Stimulated activated naive CD8-positive, alpha-beta T cell treated with anti-CD3 and anti-CD28 coated beads, Interleukin-15, Interleukin-2, amounts not matched to agents 100 U/mL and 50 U/mL, for 24 hours (primary cell): ENCODE data around the gene PCMTD2.
"Not testable (repeated sequence)": the region's sequence is repeated elsewhere in the genome, so short reads cannot be mapped to it uniquely, and the experiment has no call there.

Experiments used
- ATAC-seq: fragments of 150-1000 bp; cut with Tn5 transposase; one replicate; pipeline ENCODE4 v1.10.0; 2021
- DNase-seq: peaks from one replicate; pipeline ENCODE4 v3.0.0; 2021

Gene PCMTD2

DNA sequence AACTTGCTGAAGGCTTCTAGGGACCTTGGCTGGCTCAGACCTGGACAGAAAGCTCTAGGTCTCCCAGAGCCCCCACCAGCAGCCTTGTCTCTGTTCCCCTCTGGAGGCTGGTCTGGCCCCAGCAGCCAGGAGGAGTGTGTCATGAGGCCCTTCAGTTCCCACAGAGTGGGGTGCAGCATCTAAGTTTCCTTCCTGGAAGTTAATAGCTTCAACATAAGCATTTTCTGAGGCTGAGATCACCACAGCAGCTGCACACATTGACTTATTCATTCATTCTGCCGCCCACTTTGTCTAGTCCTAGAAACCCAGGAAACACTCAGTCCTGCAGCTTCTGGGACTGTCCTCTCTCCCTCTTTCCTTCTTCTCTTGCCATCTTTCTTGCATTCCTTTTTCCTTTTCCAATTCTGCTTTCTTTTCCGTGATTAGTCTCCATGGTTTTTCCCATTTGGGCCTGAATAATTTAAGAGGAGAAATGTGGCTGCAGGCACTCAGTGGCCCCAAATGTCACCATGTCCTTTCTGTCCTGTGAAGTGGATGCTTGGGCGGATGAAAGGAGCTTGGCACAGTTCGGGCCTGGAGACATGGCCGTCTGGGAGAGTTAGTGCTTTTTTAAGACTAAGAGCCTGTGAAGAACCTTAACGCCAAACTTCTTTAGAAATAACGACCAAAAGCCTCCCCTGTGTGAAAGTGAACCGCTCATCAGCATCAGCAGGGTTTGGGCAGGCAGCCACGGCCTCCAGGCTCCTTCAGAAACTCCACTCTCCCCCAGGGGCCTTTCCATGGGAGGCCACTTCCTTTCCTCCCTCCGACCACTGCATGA lies 31.0 kb upstream of the PCMTD2 start:
- no peak for ATAC-seq
- DNase-seq = no peak

DNA sequence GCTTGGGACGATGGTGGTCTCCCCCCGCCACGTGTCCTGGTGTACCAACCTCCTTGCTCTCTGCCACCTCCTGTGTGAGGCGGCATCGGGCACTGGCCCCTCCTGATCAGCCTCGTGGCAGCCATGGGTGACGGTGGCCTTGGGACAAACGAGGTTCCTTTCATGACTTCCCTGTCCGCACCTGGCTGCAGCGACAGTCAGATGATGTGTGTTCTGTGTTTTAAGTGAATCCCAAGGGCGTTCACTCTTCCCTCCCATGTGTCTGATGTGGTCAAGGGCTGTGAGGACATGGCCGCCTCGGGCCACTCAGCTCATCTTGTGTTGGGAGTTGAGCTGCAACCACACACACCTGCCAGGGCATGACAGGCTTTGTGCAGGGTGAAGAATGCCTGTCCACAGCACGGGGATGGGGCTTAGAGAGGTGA lies 30.4 kb upstream of the PCMTD2 start:
- no peak for ATAC-seq

DNA sequence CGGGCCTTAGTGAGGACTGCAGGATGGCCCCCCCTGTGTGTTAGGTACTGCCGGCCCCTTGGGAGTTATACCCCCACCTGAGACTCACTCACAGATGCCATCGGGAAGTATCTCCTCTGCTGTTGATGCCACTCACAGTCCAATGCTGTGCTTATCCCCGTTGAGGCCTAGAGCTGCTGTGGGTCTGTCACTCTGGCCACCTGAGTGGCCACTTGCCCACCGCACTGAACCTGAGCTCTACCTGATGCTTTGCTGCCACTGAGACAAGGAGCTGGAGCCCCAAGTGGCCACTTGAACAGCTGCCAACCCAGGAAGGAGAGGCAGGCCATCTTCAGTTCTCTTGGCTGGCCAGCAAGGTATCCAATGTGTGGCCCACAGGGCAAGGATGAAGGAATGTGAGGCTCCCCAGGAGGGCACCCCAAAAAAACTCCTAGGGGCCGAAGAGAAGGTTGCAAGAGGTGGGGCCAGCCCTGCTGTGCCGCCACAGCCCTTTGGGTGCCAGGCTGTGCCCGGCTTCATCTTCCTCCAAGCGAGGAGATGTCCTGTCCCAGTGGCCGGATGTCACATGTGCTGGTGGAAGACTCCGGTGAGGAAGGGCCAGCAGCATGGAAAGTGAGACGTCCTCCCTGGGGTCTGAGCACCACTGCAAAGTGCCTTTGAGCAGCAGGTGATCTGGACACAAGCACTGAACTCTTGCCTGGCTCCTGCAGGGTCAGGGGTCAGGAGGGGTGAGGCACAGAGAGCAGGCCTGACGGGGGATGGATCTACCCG lies 29.5 kb upstream of the PCMTD2 start:
- no peak for ATAC-seq

More for the DNA sequence above, 30.4 kb upstream of the PCMTD2 start:
- DNase-seq = no peak

DNA sequence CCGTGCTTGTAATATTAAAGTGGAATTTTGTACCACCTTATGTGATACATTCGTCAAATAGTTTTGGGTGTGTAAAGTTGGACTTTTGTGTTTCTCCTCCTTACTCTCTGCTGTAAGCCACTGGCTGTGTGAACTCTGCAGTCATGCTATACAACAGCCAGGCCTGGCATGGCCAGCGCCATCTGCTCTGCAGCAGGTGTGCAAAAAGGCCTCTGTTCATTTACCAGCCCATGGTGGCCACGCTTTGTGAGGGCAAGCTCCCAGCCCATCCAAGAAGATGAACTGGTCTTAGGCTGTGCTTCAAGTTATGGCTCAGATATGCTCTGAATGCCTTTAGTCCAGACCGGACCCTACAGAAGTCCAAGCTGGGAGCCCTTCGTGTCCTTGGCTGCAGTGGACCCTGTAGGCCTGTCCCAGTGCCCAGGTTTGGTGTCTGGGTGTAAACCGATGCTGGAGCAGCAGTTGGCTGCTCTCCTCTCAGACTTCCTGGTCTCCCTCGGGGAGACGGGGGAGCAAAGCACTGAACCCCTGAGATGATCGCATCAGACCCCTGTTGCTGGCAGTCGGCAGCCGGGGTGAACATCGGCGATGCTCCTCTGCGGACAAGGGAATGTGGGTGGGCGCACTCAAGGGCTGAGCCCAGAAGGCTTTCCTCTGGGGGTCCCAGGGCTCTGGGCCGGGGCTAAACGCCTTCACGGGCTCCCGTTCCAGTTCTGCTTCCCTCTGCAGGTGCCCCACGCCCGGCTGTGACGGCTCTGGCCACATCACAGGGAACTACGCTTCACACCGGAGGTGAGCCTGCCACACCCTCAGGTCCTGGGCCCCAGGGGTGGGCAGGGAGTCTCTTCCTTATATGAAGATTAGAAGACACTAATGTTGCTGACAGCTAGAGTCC lies 28.6 kb upstream of the PCMTD2 start:
- DNase-seq (no peak), ATAC-seq (no peak)

More for the DNA sequence above, 29.5 kb upstream of the PCMTD2 start:
- DNase-seq = no peak

DNA sequence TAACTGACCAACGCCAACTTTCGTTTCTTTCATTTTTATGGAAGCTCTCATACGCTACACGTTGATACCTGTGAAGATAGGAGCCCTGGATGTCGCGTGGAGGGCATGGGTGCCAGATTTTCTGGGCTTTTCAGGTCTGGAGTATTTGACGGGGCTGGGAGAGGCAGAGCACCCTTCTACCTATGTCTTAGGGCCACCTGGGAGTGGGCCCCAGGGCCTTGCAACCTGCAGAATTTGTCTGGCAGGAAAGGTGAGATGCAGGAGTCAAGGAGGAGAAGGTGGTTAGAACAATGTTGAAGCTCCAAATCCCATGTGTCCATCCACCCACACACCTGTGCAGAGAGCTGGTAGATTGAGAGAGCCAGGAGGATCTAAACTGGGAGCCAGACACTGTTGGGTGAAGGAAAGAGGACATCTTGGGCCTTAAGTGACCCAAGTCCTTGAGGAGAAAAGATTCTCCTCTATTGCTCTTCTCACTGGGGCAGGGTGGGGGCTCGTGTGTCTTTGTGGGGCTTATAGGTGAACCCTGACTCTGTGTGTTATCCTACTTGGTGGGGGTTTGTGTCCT lies 27.4 kb upstream of the PCMTD2 start:
- DNase-seq = no peak
- ATAC-seq = no peak

DNA sequence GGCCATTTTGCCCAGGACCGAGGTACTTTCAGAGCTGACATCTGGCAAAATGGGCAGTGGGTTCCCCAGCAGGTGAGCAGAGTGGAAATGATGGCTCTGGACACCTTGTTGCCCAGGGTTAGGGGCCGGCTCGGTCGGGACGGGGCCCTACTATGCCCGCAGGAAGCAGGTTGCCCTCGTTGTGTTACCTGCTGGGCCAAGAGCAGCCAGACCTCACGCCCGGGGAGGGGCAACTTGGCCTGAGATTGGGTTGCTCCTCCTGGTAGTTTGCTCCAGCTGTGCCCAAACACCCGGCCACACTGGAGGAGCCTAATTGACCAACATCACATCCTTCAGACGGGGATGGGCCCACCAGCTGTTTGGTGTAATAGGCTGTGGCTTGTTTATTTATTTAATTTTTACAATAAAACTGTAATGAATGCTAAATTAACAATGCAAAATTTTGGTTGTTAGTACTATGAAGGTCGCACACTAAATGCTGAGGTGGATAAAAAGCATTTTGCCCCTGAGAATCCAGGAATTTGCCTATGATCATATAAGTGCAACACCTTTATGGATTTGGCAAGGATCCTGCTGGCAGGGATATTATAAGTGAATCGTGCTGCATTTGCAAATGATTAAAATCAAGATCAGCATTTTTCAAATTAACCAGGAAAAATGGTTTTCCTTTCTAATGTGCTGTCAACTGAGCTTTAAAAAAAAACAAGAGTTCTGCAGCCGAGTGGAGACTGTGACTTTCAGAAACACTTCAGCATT lies 26.6 kb upstream of the PCMTD2 start:
- no peak for ATAC-seq

DNA sequence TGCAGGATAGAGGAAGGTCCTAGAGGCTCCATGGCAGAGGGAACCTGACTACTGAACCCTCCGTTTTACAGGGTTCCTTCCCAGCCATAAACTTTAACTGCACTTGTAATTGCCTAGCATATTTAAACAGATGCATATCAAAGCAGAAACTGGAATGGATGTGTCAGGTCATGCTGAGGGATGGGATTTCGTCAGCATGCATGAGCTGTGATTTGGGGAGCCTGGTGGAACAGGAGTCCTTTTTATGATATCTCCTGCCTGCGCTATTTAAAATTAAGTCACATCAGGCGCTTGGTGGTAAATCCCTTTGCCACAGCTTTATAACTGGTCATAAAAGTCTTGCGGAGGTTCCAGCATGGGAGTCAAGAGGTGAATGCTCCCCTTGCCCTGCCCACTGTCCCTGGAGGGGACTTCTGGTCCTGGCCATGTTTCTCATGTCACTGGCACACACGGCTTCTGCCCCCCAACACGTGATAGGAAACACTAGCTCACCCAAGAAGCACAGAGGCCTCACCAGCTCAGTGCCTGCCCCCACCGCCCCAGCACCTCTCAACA lies 26.0 kb upstream of the PCMTD2 start:
- DNase-seq (no peak), ATAC-seq (no peak)

More for the DNA sequence above, 26.6 kb upstream of the PCMTD2 start:
- no peak for DNase-seq

DNA sequence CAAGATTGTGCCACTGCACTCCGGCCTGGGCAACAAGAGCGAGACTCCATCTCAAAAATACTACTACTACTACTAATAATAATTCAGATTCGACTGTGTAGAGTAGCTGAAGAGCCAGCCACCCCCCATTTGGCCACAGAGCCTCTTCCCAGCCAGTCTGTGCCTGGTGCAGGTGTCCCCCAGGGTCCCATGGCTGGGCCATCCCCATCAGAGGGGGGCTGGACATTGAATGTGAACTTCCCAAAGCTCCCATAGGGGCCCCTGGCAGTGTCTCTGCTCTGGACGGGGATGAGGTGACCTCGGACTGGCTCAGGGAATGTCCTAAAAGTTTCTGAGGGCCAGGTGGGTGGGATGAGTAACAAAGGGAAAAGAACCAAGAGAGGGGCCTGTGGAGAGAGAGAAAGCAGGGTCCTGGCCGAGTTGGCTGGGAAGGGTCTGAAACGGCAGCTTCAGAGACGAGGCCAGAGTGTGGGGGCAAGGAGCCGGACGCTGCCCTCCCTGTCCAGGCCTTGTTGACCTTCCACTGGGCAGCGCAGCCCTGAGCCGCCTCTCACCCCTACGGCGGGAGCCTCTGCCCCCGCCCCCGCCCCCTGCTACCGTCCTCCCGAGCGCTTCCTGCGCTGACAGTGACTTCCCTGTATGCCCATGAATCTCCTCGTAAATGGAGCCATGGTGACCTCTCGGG lies 24.9 kb upstream of the PCMTD2 start:
- no peak for DNase-seq
- no peak for ATAC-seq

DNA sequence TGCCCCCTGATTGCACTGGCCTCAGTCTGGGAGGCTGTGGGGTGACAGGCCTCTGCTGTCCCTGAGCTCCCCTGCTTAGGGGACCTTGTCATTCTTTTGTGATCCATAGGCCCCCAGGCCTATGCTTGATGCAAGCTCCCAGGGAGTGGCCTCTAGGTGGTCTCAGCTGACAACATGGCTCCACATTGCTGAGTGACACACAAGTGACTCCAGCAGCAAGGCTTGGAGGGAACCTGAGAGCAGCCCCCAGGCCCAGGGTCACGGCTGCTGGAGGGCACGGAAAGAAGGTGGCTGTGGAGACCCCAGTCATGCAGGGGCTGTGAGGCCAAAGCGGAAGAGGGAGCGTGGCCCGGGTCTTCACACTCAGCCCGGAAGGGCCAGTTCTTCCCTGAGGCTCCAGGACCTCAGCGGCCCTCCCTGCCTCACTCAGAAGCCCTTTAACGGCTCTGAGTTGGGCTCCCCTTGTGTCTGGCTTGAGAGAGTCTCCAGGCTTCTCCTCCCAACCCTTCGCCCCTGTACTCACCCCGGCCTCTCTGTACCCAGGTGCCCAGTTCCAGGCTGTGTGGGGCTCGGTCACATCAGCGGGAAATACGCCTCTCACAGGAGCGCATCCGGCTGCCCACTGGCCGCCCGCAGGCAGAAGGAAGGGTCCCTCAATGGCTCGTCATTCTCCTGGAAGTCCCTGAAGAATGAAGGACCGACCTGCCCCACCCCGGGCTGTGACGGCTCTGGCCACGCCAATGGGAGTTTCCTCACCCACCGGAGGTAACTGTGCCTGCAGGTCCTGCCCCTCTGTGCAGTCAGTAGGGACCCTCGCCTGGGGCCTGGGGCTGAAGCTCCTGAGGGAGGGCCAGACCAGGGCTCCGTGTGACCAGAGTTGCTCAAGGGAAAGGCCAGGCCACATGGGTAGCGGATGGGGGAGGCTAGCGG lies 23.7 kb upstream of the PCMTD2 start:
- no peak for DNase-seq
- ATAC-seq = no peak

DNA sequence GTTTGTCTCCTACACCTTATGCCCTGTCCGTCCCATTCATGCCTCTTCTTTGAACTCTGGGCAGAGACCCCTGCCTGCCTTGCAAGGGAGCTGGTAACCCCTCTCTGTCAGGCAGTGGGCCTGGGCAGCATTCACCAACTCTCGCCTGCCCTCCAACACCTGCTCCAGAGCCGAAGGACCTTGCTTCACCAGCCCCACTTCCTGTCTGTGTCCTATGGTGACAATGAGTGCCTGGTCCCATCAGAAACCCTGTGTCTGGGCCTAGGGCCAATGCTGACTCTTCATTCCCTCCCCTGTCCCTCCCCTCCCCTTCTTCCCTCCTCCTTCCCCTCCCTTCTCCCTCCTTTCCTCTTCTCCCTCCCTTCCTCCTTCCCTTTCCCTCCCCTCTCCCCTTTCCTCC lies 22.8 kb upstream of the PCMTD2 start:
- DNase-seq = no peak
- ATAC-seq = no peak

DNA sequence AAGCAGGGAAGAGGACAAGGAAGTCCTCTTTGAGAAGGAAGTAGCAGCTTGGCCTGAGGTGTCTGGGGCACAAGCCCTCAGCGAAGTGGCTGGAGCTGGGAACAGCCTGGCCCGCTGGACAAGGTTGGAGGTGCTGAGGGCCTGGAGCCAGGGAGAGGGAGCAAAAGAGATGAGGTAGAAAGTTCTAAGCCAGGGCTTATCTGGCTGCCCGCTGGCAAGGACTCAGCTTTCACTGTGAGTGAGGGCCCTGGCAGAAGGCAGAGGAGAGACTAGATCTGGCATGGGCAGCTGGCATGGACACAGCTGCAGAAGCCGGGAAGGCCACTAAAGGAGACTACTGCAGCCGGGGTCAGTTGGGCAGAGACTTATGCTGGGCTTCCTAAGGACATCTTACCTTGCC lies 21.8 kb upstream of the PCMTD2 start:
- ATAC-seq (no peak), DNase-seq (no peak)

DNA sequence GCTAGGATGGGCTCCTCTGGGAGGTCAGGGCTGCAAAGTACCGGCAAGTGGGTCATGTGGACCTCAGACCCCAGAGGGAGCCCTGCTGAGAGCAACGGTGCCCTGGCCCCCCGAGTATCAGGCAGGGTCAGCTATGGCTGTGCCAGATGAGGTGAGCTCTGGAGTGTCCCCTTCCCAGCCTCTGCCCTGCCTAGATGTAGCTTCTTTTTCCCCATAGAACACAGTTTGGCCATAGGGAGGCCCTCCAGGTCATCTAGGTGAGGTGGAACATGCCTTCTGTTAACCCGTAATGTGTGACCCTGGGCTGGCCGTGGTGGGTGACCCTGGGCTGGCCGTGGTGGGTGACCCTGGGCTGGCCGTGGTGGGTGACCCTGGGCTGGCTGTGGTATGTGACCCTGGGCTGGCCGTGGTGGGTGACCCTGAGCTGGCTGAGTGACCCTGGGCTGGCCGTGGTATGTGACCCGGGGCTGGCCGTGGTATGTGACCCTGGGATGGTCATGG lies 21.2 kb upstream of the PCMTD2 start:
- ATAC-seq (no peak), DNase-seq (no peak)

DNA sequence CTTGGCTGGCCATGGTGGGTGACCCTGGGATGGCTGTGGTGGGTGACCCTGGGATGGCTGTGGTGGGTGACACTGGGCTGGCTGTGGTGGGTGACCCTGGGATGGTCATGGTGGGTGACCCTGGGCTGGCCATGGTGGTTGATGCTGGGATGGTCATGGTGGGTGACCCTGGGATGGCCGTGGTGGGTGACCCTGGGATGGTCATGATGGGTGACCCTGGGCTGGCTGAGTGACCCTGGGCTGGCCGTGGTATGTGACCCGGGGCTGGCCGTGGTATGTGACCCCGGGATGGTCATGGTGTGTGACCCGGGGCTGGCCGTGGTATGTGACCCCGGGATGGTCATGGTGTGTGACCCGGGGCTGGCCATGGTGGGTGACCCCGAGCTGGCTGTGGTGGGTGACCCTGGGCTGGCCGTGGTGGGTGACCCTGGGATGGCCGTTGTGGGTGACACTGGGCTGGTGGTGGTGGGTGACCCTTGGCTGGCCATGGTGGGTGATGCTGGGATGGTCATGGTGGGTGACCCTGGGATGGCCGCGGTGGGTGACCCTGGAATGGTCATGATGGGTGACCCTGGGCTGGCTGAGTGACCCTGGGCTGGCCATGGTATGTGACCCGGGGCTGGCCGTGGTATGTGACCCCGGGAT lies 20.5 kb upstream of the PCMTD2 start:
- not testable (repeated sequence) for DNase-seq, ATAC-seq

DNA sequence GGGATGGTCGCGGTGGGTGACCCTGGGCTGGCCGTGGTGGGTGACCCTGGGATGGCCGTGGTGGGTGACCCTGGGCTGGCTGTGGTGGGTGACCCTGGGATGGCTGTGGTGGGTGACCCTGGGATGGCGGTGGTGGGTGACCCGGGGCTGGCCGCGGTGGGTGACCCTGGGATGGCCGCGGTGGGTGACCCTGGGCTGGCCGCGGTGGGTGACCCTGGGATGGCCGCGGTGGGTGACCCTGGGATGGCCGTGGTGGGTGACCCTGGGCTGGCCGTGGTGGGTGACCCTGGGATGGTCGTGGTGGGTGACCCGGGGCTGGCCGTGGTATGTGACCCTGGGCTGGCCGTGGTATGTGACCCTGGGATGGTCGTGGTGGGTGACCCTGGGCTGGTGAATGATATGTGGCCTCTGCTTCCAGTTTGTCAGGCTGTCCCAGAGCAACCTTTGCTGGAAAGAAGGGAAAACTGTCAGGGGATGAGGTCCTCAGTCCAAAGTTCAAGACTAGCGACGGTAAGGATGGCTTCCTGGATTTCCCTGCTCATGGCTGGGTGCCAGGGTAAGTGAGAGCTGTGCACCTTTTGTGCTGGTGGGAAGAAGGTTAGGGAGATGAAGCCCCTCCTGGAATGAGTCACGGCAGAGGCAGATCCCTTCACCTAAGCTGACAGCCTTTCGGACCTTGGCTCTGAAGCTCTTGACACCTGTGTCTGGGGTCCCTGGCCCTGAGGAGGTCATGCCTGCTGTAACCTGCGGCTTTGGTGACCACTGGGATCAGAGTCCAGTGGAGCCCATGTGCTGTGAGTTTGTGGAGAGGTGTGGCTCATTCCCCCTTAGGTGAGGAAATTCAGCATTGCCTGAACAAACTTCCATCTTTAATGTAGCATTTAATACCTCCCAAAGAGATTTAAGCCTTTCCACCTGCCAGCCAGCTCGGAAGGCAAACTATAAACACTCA lies 19.1 kb upstream of the PCMTD2 start:
- ATAC-seq = no peak

DNA sequence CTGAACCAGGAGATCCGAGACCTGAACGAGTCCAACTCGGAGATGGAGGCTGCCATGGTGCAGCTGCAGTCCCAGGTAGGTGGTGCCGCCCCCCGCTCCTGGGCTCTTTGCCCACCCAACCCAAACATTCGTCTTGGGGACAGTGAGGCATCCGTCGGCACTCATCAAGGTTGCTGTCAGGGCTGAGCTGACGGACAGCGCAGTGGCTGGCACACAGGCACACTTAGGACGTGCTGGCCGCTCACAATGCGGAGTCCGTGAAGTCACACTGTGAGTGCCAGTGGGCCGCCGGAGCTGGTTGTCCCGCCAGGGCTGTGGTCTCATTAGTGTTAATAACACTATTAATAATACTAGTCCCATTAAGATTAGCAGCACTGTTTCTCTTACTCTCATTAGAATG lies 18.2 kb upstream of the PCMTD2 start:
- no peak for ATAC-seq
- no peak for DNase-seq

More for the DNA sequence above, 19.1 kb upstream of the PCMTD2 start:
- no peak for DNase-seq

DNA sequence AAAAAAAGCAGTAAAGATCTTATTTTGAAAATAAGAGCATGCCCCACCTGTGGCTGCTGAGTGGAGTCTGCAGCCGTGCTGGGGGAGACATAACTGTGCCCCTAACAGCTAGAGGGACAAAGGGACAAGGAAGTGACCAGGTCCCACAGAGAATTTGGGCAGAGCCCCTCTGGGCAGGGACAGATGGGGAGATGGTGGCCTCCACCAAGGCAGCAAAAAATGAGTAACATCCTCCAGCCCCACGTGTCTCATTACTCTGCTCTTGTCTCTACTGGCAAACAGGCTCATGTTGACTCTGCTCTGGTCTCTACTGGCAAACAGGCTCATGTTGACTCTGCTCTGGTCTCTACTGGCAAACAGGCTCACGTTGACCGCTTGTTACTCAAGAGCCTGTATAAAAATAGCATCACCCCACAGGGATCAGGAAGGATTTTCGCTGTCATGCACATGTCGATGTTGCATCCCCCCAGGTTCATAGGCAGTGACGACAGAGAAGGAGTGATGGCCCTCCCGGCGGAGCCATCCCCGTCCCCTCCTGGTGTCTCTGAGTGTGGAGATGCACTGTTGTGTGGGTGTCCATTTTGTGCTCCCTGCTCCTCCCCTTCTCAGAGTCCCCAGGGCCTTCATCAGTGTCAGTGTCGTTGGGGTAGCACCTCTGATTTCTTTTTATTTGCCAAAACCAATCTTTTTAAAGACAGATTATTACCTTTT lies 17.3 kb upstream of the PCMTD2 start:
- ATAC-seq (no peak), DNase-seq (no peak)
